Measurements from ENCODE around the gene TRABD. TPM values are rescaled to one million over a fixed set of nuclear protein-coding genes. Genes with fewer than 3 reads are reported as not detected.

Gene TRABD
- total RNA-seq, 1 donor from 2014 or later = 43.7 TPM

DNA sequence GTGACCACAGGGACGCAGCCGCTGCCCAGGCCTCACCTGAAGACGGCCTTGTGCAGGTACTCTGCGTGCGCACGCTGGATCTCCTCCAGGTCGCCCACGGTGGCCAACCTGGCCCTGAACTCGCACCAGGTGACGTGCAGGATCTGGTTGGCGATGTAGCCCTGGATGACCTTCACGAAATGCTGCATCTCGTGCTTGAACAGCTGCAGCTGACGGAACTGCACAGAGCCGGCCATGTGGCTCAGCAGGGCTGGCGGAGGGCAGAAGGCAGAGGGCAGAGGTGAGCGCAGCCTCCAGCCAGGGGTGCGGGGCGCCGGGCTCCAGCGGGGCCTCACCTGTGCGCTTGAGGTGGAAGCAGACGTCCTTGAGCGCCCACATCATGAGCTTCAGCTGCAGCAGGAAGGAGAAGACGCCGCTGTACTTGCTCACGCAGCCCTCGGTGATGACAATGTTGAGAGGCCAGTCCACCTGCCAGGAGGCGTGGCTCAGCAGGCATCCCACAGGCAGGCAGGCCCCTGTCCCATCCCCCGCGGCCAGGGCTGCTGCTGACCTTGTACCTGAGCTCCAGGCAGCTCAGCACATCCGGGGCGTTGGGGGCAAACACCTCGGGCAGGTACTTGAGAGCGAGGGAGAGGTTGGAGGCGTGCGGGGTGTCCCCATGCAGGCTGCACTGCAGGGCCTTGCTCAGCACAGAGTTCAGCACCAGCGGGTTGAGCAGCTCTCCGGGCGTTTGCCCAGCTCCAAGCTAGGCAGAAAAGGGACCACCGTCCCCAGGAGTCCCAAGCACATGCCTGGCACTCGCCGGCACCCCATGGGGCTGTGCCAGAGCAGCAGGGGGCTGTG lies 32.7 kb downstream of the TRABD start:
- peaks cover 6% of the 10 kb centered on the region for H3K4me1 ChIP-seq
- TF ChIP-seq, protein P1, sequence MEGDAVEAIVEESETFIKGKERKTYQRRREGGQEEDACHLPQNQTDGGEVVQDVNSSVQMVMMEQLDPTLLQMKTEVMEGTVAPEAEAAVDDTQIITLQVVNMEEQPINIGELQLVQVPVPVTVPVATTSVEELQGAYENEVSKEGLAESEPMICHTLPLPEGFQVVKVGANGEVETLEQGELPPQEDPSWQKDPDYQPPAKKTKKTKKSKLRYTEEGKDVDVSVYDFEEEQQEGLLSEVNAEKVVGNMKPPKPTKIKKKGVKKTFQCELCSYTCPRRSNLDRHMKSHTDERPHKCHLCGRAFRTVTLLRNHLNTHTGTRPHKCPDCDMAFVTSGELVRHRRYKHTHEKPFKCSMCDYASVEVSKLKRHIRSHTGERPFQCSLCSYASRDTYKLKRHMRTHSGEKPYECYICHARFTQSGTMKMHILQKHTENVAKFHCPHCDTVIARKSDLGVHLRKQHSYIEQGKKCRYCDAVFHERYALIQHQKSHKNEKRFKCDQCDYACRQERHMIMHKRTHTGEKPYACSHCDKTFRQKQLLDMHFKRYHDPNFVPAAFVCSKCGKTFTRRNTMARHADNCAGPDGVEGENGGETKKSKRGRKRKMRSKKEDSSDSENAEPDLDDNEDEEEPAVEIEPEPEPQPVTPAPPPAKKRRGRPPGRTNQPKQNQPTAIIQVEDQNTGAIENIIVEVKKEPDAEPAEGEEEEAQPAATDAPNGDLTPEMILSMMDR (IDR thresholded peaks at IDR 0.05) = no peak
- no peak overlapping the region for H3K4me3 ChIP-seq
- no peaks in the 10 kb centered on the region for H3K27me3 ChIP-seq (ENCODE audit: low read depth)
- H3K36me3 ChIP-seq = peaks cover 91% of the 10 kb centered on the region
- ATAC-seq = peak; percentile 4 to 6
- peak; percentile 47 for DNase-seq
- intact Hi-C loops (cut with DNase I) = no loop called here
- H3K9me3 ChIP-seq = no peaks in the 10 kb centered on the region
- no peak overlapping the region for H3K27ac ChIP-seq

DNA sequence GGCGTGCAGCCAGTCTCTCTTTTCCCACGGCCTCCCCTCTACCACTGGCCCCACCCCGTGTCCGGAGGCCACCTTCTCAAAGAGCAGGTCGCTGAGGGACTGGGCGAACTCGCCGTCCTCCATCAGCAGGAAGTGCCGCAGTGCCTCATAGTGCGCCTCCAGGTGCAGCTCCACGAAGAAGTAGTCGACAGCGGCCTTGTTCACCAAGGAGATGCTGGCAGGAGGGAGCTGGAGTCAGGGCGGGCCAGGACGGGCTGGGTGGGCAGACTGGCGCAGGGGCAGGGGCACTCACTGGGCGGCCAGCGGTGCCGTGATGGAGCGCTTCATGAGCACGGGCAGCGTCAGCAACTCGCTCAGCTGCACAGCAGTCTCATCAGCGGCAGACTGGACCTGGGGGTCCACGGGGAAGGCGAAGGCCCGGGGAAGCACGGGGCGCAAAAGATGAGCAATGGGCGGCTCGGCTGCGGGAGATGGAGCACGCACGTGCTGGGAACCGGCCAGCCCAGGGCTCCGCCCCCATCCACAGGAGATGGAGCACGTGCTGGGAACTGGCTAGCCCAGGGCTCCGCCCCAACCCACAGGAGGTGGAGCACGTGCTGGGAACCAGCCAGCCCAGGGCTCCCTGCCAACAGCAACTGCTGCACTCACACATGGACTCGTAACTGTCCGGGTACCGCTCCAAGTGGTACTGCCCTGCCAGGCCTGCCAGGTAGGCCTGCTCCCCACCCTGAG lies 33.4 kb downstream of the TRABD start:
- intact Hi-C loops (cut with DNase I) = no loop called here
- Histone ChIP-seq H3K9me3 (no peaks in the 10 kb centered on the region), H3K36me3 (peaks cover 91% of the 10 kb centered on the region), H3K27ac (no peak overlapping the region), H3K4me3 (no peak overlapping the region), H3K4me1 (peaks cover 6% of the 10 kb centered on the region), H3K27me3 (ENCODE audit: low read depth) (no peaks in the 10 kb centered on the region)
- DNase-seq = peak; percentile 90
- TF ChIP-seq, protein P1 (IDR thresholded peaks at IDR 0.05) = no peak
- peak; percentile 85 to 87 for ATAC-seq

DNA sequence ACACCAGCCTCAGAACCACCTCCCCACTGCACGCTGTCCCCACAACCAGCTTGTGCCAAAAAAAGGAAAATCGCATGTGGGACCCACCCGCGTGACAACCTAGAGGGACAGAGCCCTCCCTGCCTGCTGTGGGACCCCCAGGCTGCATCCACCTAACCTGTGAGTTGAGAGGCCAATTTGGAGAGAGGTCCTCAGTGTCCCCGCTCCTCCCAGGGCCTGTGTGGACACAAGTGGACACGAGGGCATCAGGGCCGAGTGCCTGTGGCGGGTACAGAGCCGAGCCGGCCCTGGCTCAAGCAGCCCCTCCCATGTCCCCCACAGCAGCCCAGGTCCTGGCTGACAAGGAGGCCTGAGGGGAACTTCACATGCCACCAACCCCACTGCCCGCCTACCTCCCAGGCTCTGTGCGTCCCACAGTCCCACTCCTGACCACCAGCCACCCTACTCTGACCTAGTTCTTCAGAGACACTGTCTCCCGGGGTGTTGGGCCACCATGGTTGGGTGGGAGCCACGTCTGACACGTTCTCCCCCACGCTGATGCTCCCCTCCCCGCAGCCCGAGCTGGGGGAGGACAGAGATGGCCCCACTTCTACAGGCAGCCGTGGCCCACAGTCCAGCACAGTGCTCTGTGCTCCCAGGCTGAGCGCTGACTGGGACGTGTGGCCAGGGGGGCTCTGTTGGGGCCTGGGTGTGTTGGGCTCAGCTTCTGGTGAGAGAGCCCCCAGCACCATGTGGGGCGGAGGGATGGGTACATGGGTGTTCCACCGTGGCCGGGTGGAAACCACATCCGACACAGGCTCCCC lies 34.3 kb downstream of the TRABD start:
- TF ChIP-seq, protein P1 (IDR thresholded peaks at IDR 0.05) = no peak
- intact Hi-C loops (cut with DNase I) = no loop called here
- H3K4me3 ChIP-seq = no peak overlapping the region
- no peak overlapping the region for H3K27ac ChIP-seq
- no peaks in the 10 kb centered on the region for H3K9me3 ChIP-seq
- peaks cover 91% of the 10 kb centered on the region for H3K36me3 ChIP-seq
- H3K4me1 ChIP-seq = peaks cover 6% of the 10 kb centered on the region
- no peaks in the 10 kb centered on the region for H3K27me3 ChIP-seq (ENCODE audit: low read depth)
- DNase-seq (peak; percentile 42), ATAC-seq (peak in 1 of 2 donors; percentile 1)

DNA sequence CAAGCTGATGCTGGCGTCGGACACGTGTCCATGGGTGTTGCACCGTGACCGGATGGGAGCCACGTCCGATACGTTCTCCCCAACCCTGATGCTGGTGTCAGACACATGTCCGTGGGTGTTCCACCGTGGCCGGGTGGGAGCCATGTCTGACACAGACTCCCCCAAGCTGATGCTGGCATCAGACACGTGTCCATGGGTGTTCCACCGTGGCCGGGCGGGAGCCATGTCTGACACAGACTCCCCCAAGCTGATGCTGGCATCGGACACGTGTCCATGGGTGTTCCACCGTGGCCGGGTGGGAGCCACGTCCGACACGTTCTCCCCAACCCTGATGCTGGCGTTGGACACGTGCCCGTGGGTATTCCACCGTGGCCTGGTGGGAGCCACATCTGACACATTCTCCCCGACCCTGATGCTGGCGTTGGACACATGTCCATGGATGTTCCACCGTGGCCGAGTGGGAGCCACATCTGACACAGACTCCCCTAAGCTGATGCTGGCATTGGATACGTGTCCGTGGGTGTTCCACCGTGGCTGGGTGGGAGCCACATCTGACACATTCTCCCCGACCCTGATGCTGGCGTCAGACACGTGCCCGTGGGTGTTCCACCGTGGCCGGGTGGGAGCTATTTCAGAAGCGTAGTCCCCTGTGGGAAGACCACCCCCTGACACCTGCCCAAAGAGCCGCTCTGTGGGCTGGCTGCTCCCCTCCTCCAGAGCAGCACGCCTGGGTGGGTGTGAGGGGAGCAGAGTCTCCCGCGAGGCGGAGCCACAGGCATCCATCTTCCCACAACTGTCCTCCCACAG lies 35.1 kb downstream of the TRABD start:
- TF ChIP-seq, protein P1 (IDR thresholded peaks at IDR 0.05) = no peak
- intact Hi-C loops (cut with DNase I) = no loop called here
- no peaks in the 10 kb centered on the region for H3K27me3 ChIP-seq (ENCODE audit: low read depth)
- H3K4me1 ChIP-seq = peaks cover 6% of the 10 kb centered on the region
- H3K27ac ChIP-seq = no peak overlapping the region
- peaks cover 93% of the 10 kb centered on the region for H3K36me3 ChIP-seq
- no peaks in the 10 kb centered on the region for H3K9me3 ChIP-seq
- ATAC-seq (no peak), DNase-seq (peak; percentile 39)
- H3K4me3 ChIP-seq = no peak overlapping the region

Data from lower lobe of right lung (tissue), 2 donors.